A673 (cell line): ENCODE results near the gene SVOP. TPM values are rescaled to one million over a fixed set of nuclear protein-coding genes. Genes with fewer than 3 reads are reported as not detected.

Source experiments
- BruUV-seq: library from RNA; stranded (reverse); fragments of 400-500 nt; replicated peaks from 2 replicates; lab custom pipeline; 2021; lab: Mats Ljungman, UMichigan
- CTCF ChIA-PET: fragments of 300-600 bp; sonication (Branson Sonifier 250); formaldehyde crosslinking; loops from one replicate; lab custom pipeline; 2022; ENCODE audit warnings: antibody characterized with exemption; lab: Charles Lee
- POLR2A ChIA-PET: fragments of 300-600 bp; sonication (Branson Sonifier 250); formaldehyde crosslinking; loops from one replicate; lab custom pipeline; 2022; ENCODE audit warnings: antibody characterized with exemption; ENCODE audit not compliant: low non-redundant PET; lab: Charles Lee
- DNase-seq: peaks from one replicate; pipeline ENCODE4 v3.0.0-alpha.2; 2015; ENCODE audit warnings: low spot score
- H3K27ac ChIP-seq: fragments of 200-600 bp; sonication (generic); 2 replicates; pipeline ENCODE4 v1.5.1; 2016; ENCODE audit warnings: mixed run types, low read depth, mild to moderate bottlenecking, mixed read lengths, antibody characterized with exemption, low read length; ENCODE audit not compliant: poor library complexity, severe bottlenecking
- H3K27me3 ChIP-seq: fragments of 200-600 bp; sonication (generic); replicated peaks from 2 replicates; pipeline ENCODE4 v1.6.1; 2017; ENCODE audit warnings: mixed run types, low read depth, mild to moderate bottlenecking, mixed read lengths, antibody characterized with exemption, low read length; ENCODE audit not compliant: insufficient read depth, poor library complexity
- H3K36me3 ChIP-seq: fragments of 200-600 bp; sonication (generic); 2 replicates; pipeline ENCODE4 v1.6.1; 2016; ENCODE audit warnings: mixed run types, mild to moderate bottlenecking, mixed read lengths, antibody characterized with exemption, low read length; ENCODE audit not compliant: insufficient read depth, poor library complexity, severe bottlenecking
- H3K4me1 ChIP-seq: fragments of 200-600 bp; sonication (generic); 2 replicates; pipeline ENCODE4 v1.6.1; 2017; ENCODE audit warnings: mixed run types, mild to moderate bottlenecking, mixed read lengths, antibody characterized with exemption, low read length; ENCODE audit not compliant: insufficient read depth, poor library complexity, severe bottlenecking
- H3K4me3 ChIP-seq: fragments of 200-600 bp; sonication (generic); 2 replicates; pipeline ENCODE4 v1.5.1; 2016; ENCODE audit warnings: low read depth, mixed run types, mild to moderate bottlenecking, mixed read lengths, low read length; ENCODE audit not compliant: poor library complexity, severe bottlenecking
- H3K9me3 ChIP-seq: fragments of 200-600 bp; sonication (generic); 2 replicates; pipeline ENCODE4 v1.6.1; 2016; ENCODE audit warnings: mixed run types, low read depth, mild to moderate bottlenecking, mixed read lengths, antibody characterized with exemption, low read length; ENCODE audit not compliant: poor library complexity, severe bottlenecking
- EZH2 ChIP-seq: fragments of 200-600 bp; sonication (generic); IDR thresholded peaks from 2 replicates; pipeline ENCODE4 v1.6.1; 2017; ENCODE audit warnings: borderline replicate concordance, low read depth, mild to moderate bottlenecking, mixed read lengths, antibody characterized with exemption, low read length; ENCODE audit not compliant: poor library complexity, severe bottlenecking
- intact Hi-C: fragments of 100-400 bp; cut with micrococcal nuclease; formaldehyde crosslinking; loops from one replicate; pipeline ENCODE4 v1.10.0; 2022; ENCODE audit not compliant: unreplicated experiment
- total RNA-seq: library from RNA; stranded (reverse); gene quantifications from 2 replicates; pipeline ENCODE4 v1.2.3, GENCODE V29; 2021
- TF ChIP-seq, protein P1 (sequence below): fragments of 300-800, 200-600 bp; sonication (generic); conservative IDR thresholded peaks from 2 replicates; pipeline ENCODE4 v1.5.1; 2017; ENCODE audit warnings: low read depth, mild to moderate bottlenecking, antibody characterized with exemption, low read length, moderate library complexity, mixed read lengths

Gene SVOP
- total RNA-seq, 1 experiment from 2014 or later = not detected

DNA sequence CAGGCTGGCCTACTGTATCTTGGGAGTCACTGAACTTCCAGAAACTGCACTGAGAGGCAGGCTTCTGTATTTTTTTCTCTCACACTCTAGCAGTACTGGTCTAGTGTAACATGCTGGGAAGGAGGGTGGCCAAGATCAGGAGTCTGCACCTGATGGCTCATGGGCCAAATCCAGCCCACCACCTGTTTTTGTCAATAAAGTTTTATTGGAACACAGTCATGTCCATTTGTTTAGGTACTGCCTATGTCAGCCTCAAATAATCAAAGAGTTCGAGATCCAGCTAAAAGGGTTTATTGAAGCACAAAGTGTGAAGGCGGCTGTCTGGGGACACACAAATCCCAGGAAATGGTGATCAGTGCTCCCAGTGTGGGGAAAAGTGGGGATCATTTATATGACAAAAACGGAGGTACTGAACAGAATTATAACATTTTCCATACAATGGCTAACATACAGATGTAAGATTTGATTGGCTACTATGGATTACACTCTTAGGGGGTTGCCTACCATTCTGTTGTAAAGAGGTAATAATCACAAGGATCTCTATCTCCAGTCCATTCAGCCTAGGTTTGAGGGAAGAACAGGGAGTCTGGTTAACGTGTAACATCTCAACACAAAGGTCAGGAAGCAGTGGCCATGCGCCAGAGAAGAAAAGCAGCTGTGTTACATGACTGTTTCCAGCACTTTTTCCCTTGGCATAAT, 44.4 kb upstream of the SVOP start:
- intact Hi-C loops = no loop called here
- no TSS peak for BruUV-seq
- H3K36me3 ChIP-seq = no peaks in the 10 kb centered on the region
- no peak overlapping the region for H3K27ac ChIP-seq
- no peaks in the 10 kb centered on the region for H3K4me1 ChIP-seq
- no peaks in the 10 kb centered on the region for H3K9me3 ChIP-seq
- CTCF ChIA-PET = no interaction called here
- POLR2A ChIA-PET = no interaction called here
- TF ChIP-seq EZH2 = no peak
- TF ChIP-seq, protein P1, sequence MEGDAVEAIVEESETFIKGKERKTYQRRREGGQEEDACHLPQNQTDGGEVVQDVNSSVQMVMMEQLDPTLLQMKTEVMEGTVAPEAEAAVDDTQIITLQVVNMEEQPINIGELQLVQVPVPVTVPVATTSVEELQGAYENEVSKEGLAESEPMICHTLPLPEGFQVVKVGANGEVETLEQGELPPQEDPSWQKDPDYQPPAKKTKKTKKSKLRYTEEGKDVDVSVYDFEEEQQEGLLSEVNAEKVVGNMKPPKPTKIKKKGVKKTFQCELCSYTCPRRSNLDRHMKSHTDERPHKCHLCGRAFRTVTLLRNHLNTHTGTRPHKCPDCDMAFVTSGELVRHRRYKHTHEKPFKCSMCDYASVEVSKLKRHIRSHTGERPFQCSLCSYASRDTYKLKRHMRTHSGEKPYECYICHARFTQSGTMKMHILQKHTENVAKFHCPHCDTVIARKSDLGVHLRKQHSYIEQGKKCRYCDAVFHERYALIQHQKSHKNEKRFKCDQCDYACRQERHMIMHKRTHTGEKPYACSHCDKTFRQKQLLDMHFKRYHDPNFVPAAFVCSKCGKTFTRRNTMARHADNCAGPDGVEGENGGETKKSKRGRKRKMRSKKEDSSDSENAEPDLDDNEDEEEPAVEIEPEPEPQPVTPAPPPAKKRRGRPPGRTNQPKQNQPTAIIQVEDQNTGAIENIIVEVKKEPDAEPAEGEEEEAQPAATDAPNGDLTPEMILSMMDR = no peak
- H3K4me3 ChIP-seq = no peak overlapping the region
- no peak for DNase-seq
- H3K27me3 ChIP-seq = no peaks in the 10 kb centered on the region

DNA sequence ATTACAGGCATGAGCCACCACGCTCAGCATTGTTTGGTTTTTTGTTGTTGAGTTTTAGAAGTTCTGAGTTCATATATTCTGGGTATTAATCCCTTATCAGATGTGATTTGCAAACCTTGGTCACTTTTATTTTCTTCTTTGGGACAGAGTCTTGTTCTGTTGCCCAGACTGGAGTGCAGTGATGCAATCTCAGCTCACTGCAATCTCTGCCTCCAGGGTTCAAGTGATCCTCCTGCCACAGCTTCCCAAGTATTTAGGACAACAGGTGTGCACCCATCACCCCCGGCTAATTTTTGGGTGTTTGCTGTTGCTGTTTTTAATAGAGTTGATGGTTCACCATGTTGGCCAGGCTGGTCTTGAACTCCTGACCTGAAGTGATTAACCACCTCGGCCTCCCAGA, 43.3 kb upstream of the SVOP start:
- no TSS peak for BruUV-seq
- Histone ChIP-seq H3K4me3 (no peak overlapping the region), H3K9me3 (no peaks in the 10 kb centered on the region), H3K36me3 (no peaks in the 10 kb centered on the region), H3K27ac (no peak overlapping the region), H3K4me1 (no peaks in the 10 kb centered on the region), H3K27me3 (no peaks in the 10 kb centered on the region)
- ChIA-PET POLR2A (interaction anchor here (0.9 kb wide), 1 partner anchor 490 kb away, joined by 30 read pairs; no protein-coding TSS in a partner anchor), CTCF (no interaction called here)
- intact Hi-C loops = no loop called here
- no peak for DNase-seq
- no peak for TF ChIP-seq EZH2
- TF ChIP-seq, protein P1 = no peak

DNA sequence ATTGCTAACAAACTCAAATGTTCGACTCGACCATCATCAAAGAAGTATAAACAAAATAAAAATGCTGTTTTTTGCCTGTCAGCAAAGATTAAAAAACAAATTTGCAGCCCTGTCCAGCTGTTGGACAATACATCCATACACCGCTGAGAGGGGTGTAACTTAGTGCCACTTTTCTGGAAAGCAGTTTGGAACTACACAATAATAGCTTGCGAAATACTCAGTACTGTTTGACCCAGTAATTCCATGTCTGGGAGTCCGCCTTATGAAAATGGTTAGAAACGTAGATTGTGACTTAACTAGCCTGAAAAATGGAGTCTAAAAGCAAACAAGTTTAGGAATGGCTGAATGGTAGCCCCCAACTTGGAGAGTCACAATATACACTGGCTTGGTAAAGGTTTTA, 37.9 kb upstream of the SVOP start:
- H3K9me3 ChIP-seq = no peaks in the 10 kb centered on the region
- CTCF ChIA-PET = interaction anchor here (0.7 kb wide), 1 partner anchor 69 kb away, joined by 7 read pairs; no protein-coding TSS in a partner anchor
- intact Hi-C loops = no loop called here

More for the DNA sequence above, 37.9 kb upstream of the SVOP start:
- H3K27ac ChIP-seq = no peak overlapping the region
- no peak for DNase-seq
- peaks cover under 1% of the 10 kb centered on the region for H3K4me1 ChIP-seq
- H3K4me3 ChIP-seq = no peak overlapping the region
- TF ChIP-seq, protein P1 = no peak
- TF ChIP-seq EZH2 = no peak
- no peaks in the 10 kb centered on the region for H3K27me3 ChIP-seq
- no TSS peak for BruUV-seq
- POLR2A ChIA-PET = no interaction called here
- no peaks in the 10 kb centered on the region for H3K36me3 ChIP-seq
